ENCODE data around the gene PGAP3.

PGAP3 gene

DNA sequence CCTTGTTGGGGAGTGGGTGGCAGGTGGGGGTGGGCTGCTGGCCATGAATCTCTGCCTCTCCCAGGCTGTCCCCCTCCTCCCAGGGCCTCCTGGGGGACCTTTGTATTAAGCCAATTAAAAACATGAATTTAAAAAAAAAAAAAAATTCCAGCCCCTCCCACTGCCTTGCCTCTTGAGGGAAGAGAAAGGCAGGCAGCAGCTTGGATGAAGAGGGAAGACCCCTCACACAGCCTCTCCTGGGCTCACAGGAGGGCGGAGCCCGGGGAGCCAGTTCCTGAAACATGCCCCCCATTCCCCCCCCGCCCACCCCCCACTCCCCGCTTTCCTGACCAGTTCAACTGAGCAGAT lies 24.5 kb downstream of the PGAP3 start:
- H3K27ac ChIP-seq (ENCODE audit: low read length) = no peak overlapping the region
- no peak overlapping the region for H3K4me2 ChIP-seq (ENCODE audit: low read depth, low read length)
- H3K79me2 ChIP-seq (ENCODE audit: low read length) = no peaks in the 10 kb centered on the region
- no peaks in the 10 kb centered on the region for H3K4me1 ChIP-seq (ENCODE audit: low read length)
- H3K9me3 ChIP-seq (replicated peaks; ENCODE audit: insufficient read depth, low read length) = no peaks in the 10 kb centered on the region
- no peak overlapping the region for H3K4me3 ChIP-seq (ENCODE audit: low read length)
- no peaks in the 10 kb centered on the region for H3F3A ChIP-seq (ENCODE audit: insufficient read depth, low read length)
- no peaks in the 10 kb centered on the region for H3K9me2 ChIP-seq (replicated peaks; ENCODE audit: insufficient read depth, low read length)
- H2AFZ ChIP-seq (ENCODE audit: low read length) = no peak overlapping the region
- H3K27me3 ChIP-seq (replicated peaks; ENCODE audit: insufficient read depth, low read length) = peaks cover 18% of the 10 kb centered on the region
- no peaks in the 10 kb centered on the region for H3K36me3 ChIP-seq (replicated peaks; ENCODE audit: insufficient read depth, low read length)
- H4K20me1 ChIP-seq (ENCODE audit: insufficient read depth, low read length) = no peaks in the 10 kb centered on the region
- no peak overlapping the region for H3K9ac ChIP-seq (ENCODE audit: low read length)
- no peak for DNase-seq
- TF ChIP-seq EZH2phosphoT487 (IDR thresholded peaks at IDR 0.05; ENCODE audit: low read length) (no peak), EZH2 (optimal IDR thresholded peaks at IDR 0.05; ENCODE audit: low read depth, low read length) (no peak)
- TF ChIP-seq, protein P1, sequence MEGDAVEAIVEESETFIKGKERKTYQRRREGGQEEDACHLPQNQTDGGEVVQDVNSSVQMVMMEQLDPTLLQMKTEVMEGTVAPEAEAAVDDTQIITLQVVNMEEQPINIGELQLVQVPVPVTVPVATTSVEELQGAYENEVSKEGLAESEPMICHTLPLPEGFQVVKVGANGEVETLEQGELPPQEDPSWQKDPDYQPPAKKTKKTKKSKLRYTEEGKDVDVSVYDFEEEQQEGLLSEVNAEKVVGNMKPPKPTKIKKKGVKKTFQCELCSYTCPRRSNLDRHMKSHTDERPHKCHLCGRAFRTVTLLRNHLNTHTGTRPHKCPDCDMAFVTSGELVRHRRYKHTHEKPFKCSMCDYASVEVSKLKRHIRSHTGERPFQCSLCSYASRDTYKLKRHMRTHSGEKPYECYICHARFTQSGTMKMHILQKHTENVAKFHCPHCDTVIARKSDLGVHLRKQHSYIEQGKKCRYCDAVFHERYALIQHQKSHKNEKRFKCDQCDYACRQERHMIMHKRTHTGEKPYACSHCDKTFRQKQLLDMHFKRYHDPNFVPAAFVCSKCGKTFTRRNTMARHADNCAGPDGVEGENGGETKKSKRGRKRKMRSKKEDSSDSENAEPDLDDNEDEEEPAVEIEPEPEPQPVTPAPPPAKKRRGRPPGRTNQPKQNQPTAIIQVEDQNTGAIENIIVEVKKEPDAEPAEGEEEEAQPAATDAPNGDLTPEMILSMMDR (IDR thresholded peaks at IDR 0.05; ENCODE audit: low read length) = no peak

DNA sequence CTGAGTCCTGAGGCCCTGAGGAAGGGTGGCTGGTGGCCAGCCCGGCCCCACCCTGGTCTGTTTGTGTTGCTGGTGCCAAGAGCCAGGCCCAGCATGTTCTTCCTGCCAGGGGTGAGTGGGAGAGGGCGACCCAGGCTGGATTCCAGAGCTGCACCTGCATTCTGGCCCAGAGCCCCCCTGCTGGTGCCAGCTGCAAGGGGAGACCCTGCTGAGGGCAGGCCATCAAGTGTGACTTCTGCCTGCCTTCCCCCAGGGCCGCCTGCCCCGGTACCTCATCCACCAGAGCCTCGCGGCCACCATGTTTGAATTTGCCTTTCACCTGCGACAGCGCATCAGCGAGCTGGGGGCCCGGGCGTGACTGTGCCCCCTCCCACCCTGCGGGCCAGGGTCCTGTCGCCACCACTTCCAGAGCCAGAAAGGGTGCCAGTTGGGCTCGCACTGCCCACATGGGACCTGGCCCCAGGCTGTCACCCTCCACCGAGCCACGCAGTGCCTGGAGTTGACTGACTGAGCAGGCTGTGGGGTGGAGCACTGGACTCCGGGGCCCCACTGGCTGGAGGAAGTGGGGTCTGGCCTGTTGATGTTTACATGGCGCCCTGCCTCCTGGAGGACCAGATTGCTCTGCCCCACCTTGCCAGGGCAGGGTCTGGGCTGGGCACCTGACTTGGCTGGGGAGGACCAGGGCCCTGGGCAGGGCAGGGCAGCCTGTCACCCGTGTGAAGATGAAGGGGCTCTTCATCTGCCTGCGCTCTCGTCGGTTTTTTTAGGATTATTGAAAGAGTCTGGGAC lies 25.1 kb downstream of the PGAP3 start:
- Histone ChIP-seq H2AFZ (ENCODE audit: low read length) (no peak overlapping the region), H3K4me3 (ENCODE audit: low read length) (no peak overlapping the region), H3K36me3 (replicated peaks; ENCODE audit: insufficient read depth, low read length) (no peaks in the 10 kb centered on the region), H3K27me3 (replicated peaks; ENCODE audit: insufficient read depth, low read length) (peaks cover 12% of the 10 kb centered on the region), H4K20me1 (ENCODE audit: insufficient read depth, low read length) (no peaks in the 10 kb centered on the region), H3K9ac (ENCODE audit: low read length) (no peak overlapping the region), H3F3A (ENCODE audit: insufficient read depth, low read length) (no peaks in the 10 kb centered on the region), H3K9me3 (replicated peaks; ENCODE audit: insufficient read depth, low read length) (no peaks in the 10 kb centered on the region), H3K9me2 (replicated peaks; ENCODE audit: insufficient read depth, low read length) (no peaks in the 10 kb centered on the region), H3K79me2 (ENCODE audit: low read length) (no peaks in the 10 kb centered on the region), H3K27ac (ENCODE audit: low read length) (no peak overlapping the region), H3K4me1 (ENCODE audit: low read length) (no peaks in the 10 kb centered on the region), H3K4me2 (ENCODE audit: low read depth, low read length) (no peak overlapping the region)
- DNase-seq = no peak
- TF ChIP-seq, protein P1 (IDR thresholded peaks at IDR 0.05; ENCODE audit: low read length) = no peak
- TF ChIP-seq EZH2phosphoT487 (IDR thresholded peaks at IDR 0.05; ENCODE audit: low read length) (no peak), EZH2 (optimal IDR thresholded peaks at IDR 0.05; ENCODE audit: low read depth, low read length) (no peak)

DNA sequence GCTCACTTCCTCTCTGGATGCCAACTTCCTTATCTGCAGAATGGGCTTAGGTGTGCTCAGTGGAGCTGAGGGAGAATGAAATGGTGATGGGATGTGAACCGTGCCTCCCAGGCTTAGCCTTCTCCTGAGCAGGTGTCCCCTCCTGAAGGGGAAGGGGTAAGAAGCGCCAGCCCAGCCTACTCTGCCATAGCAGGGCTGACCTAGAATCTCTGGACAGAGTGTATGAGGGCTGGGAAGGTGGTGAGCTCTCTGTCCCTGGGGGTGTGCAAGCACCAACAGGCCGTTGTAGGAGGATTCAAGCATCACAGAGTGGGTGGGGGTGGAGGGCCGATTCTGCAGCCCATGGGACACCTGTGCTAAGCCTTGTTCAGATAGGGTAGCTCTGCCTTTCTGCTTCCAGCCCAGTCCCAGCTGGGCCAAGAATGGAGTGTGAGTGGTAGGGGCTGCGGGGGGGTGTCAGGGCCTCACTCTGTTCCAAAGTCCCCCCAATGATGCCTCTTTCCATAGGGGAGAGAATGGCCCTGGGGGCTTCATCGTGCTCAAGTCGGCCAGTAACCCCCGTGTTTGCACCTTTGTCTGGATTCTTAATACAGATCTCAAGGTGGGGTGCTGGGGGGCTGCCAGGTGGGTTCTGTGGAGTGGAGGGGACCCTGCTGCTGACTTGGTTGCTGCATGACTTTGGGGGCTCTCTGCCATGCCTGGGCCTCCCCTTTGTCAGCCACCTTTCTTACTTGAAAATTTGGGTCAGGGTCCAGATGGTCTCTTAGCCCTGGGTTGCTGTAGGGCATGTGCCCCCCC lies 25.9 kb downstream of the PGAP3 start:
- Histone ChIP-seq H3K4me1 (ENCODE audit: low read length) (no peaks in the 10 kb centered on the region), H3K36me3 (replicated peaks; ENCODE audit: insufficient read depth, low read length) (no peaks in the 10 kb centered on the region), H3K27ac (ENCODE audit: low read length) (no peak overlapping the region), H3K9me3 (replicated peaks; ENCODE audit: insufficient read depth, low read length) (no peaks in the 10 kb centered on the region), H3F3A (ENCODE audit: insufficient read depth, low read length) (no peaks in the 10 kb centered on the region), H3K79me2 (ENCODE audit: low read length) (no peaks in the 10 kb centered on the region), H3K4me3 (ENCODE audit: low read length) (no peak overlapping the region), H3K4me2 (ENCODE audit: low read depth, low read length) (no peak overlapping the region), H3K9me2 (replicated peaks; ENCODE audit: insufficient read depth, low read length) (no peaks in the 10 kb centered on the region), H2AFZ (ENCODE audit: low read length) (no peak overlapping the region), H3K27me3 (replicated peaks; ENCODE audit: insufficient read depth, low read length) (peaks cover 6% of the 10 kb centered on the region), H3K9ac (ENCODE audit: low read length) (no peak overlapping the region), H4K20me1 (ENCODE audit: insufficient read depth, low read length) (no peaks in the 10 kb centered on the region)
- no peak for TF ChIP-seq EZH2 (optimal IDR thresholded peaks at IDR 0.05; ENCODE audit: low read depth, low read length)
- TF ChIP-seq EZH2phosphoT487 (IDR thresholded peaks at IDR 0.05; ENCODE audit: low read length) = no peak
- TF ChIP-seq, protein P1 (IDR thresholded peaks at IDR 0.05; ENCODE audit: low read length) = no peak
- no peak for DNase-seq

Data from MM.1S (cell line).